ENCODE results near the gene RAPGEF2. TPM values are rescaled to one million over a fixed set of nuclear protein-coding genes. Genes with fewer than 3 reads are reported as not detected.

RAPGEF2 gene
- total RNA-seq, 1 donor from 2014 or later = 32.4 TPM

DNA sequence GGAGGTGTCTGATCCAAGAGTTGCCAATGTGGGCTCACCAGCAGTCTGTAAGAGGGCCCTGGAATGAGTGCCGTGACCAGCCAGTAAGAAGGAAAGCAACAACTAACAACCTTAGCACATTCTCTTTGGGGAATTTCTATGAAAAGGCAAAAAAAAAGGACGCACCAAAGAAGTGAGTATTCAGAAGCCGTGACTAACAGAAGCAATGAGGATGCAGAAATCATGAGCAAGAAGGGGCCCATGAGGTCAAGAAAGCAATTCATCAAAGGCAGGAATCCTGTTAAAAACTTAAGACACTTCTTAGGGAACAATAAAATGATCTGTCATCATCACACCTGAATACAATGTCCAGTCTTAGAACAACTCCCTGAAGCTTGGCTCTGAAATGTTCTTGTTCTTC is 260.5 kb downstream of the RAPGEF2 start:
- Histone ChIP-seq H3K27ac (no peak overlapping the region), H3K4me1 (peaks cover 7% of the 10 kb centered on the region), H3K4me3 (no peak overlapping the region), H3K27me3 (no peaks in the 10 kb centered on the region), H3K9me3 (no peaks in the 10 kb centered on the region), H3K36me3 (peaks cover 0 to 12% of the 10 kb centered on the region in 2 donors)
- no peak for DNase-seq (ENCODE audit: extremely low spot score in 2 of 2)
- intact Hi-C loops (cut with DNase I) = no loop called here
- TF ChIP-seq POLR2AphosphoS5 (IDR thresholded peaks at IDR 0.05; ENCODE audit: insufficient read depth in 1 of 2, low read depth in 1 of 2) = no peak

DNA sequence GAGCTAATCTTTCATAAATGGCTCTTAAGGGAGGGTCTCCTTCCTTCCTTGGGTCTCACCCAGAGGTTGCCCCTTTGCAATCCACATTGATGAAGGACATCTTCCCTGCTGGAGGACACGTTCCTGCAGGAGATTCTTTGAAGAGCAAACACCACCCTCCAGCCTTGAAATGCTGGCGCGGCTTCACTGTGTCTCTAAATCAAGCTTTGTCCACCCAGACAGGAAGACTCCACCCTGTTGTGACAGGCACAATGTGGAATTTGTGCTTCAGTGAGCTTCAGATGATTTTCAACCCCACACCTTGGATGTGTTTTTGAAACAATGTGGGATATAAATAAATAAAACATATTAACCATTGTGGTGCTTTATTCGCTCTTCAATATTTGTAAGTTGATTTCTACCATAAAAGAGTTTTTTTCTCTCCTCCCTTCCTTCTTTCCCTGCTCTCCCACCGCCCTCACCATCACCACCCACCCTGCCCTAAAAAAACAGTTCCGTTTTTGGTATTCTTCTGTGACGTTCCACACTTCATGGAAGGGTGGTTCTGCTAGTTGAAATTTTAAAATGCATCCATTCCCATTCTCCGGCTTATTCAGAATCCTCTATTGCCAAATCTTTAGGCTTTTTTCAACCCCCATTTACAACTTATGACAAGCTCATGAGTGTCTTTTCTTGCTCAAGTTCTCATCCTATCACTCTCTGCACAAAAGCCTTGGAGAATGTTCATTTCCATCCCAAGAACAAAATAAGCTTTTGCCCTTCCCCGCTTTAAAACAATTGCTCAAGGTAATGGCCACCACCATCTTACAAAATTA is 264.3 kb downstream of the RAPGEF2 start:
- H3K9me3 ChIP-seq = no peaks in the 10 kb centered on the region
- TF ChIP-seq, protein P1, sequence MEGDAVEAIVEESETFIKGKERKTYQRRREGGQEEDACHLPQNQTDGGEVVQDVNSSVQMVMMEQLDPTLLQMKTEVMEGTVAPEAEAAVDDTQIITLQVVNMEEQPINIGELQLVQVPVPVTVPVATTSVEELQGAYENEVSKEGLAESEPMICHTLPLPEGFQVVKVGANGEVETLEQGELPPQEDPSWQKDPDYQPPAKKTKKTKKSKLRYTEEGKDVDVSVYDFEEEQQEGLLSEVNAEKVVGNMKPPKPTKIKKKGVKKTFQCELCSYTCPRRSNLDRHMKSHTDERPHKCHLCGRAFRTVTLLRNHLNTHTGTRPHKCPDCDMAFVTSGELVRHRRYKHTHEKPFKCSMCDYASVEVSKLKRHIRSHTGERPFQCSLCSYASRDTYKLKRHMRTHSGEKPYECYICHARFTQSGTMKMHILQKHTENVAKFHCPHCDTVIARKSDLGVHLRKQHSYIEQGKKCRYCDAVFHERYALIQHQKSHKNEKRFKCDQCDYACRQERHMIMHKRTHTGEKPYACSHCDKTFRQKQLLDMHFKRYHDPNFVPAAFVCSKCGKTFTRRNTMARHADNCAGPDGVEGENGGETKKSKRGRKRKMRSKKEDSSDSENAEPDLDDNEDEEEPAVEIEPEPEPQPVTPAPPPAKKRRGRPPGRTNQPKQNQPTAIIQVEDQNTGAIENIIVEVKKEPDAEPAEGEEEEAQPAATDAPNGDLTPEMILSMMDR (IDR thresholded peaks at IDR 0.05) = no peak
- TF ChIP-seq POLR2A (IDR thresholded peaks at IDR 0.05) = no peak
- TF ChIP-seq POLR2AphosphoS5 (IDR thresholded peaks at IDR 0.05; ENCODE audit: insufficient read depth in 1 of 2, low read depth in 1 of 2) = no peak
- intact Hi-C loops (cut with DNase I) = no loop called here
- H3K27me3 ChIP-seq = no peaks in the 10 kb centered on the region
- DNase-seq (ENCODE audit: extremely low spot score in 2 of 2) = no peak
- no peaks in the 10 kb centered on the region for H3K36me3 ChIP-seq
- no peak overlapping the region for H3K4me3 ChIP-seq
- H3K27ac ChIP-seq = no peak overlapping the region
- H3K4me1 ChIP-seq = no peaks in the 10 kb centered on the region

- no peak for DNase-seq (ENCODE audit: extremely low spot score in 2 of 2)
- intact Hi-C loops (cut with DNase I) = no loop called here
- Histone ChIP-seq H3K27ac (no peak overlapping the region), H3K4me3 (no peak overlapping the region), H3K9me3 (no peaks in the 10 kb centered on the region), H3K27me3 (no peaks in the 10 kb centered on the region), H3K4me1 (no peaks in the 10 kb centered on the region), H3K36me3 (no peaks in the 10 kb centered on the region)
- TF ChIP-seq POLR2AphosphoS5 (IDR thresholded peaks at IDR 0.05; ENCODE audit: insufficient read depth in 1 of 2, low read depth in 1 of 2) = no peak
- no peak for TF ChIP-seq POLR2A (IDR thresholded peaks at IDR 0.05)
- TF ChIP-seq, protein P1 (IDR thresholded peaks at IDR 0.05) = no peak
Observed at GRCh38 chr4:159367781-159368080, 264.9 kb downstream of the RAPGEF2 start.

- TF ChIP-seq, protein P1 (IDR thresholded peaks at IDR 0.05) = no peak
- TF ChIP-seq POLR2AphosphoS5 (IDR thresholded peaks at IDR 0.05; ENCODE audit: insufficient read depth in 1 of 2, low read depth in 1 of 2) (no peak), POLR2A (IDR thresholded peaks at IDR 0.05) (no peak)
- Histone ChIP-seq H3K36me3 (no peaks in the 10 kb centered on the region), H3K4me1 (no peaks in the 10 kb centered on the region), H3K4me3 (no peak overlapping the region), H3K9me3 (no peaks in the 10 kb centered on the region), H3K27ac (no peak overlapping the region), H3K27me3 (no peaks in the 10 kb centered on the region)
- intact Hi-C loops (cut with DNase I) = no loop called here
- no peak for DNase-seq (ENCODE audit: extremely low spot score in 2 of 2)
Observed at GRCh38 chr4:159368320-159368719, 265.4 kb downstream of the RAPGEF2 start.

DNA sequence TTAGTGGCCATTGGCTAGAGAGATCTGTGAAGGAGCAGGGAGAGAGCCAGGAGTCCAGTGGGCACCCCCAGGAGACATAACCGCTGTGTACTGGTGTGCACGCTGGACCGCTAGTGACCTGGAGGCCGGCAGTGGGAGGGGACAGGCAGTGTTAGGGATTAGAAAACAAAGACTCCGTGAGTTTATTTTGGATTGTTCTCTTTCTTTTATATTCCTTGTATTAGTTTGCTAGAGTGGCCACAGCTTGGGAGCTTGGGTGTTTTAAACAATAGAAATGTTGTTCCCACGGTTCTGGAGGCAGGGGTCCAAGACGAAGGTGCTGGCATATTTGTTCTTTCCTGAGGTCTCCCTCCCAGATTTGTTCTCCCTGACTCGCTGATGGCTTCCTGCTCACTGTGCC is 266.4 kb downstream of the RAPGEF2 start:
- DNase-seq (ENCODE audit: extremely low spot score in 2 of 2) = no peak
- Histone ChIP-seq H3K4me1 (no peaks in the 10 kb centered on the region), H3K27me3 (no peaks in the 10 kb centered on the region), H3K4me3 (no peak overlapping the region), H3K9me3 (no peaks in the 10 kb centered on the region), H3K27ac (no peak overlapping the region), H3K36me3 (no peaks in the 10 kb centered on the region)
- TF ChIP-seq POLR2A (IDR thresholded peaks at IDR 0.05) = no peak
- no peak for TF ChIP-seq POLR2AphosphoS5 (IDR thresholded peaks at IDR 0.05; ENCODE audit: insufficient read depth in 1 of 2, low read depth in 1 of 2)
- TF ChIP-seq, protein P1 (IDR thresholded peaks at IDR 0.05) = no peak
- intact Hi-C loops (cut with DNase I) = no loop called here
